GM12878 (cell line): ENCODE data around the gene PADI1. TPM values are rescaled to one million over a fixed set of nuclear protein-coding genes. Genes with fewer than 3 reads are reported as not detected.

Experiments used
- ATAC-seq: fragments of 200-7000 bp; cut with Tn5 transposase; 3 replicates; pipeline ENCODE4 v1.9.1; 2020; ENCODE audit warnings: mild to moderate bottlenecking, moderate library complexity
- BruUV-seq: library from RNA; stranded (reverse); fragments of 400-500 nt; replicated peaks from 2 replicates; lab custom pipeline; 2021; lab: Mats Ljungman, UMichigan
- CTCF ChIA-PET: fragments of 300-600 bp; sonication (Branson Sonifier 250); formaldehyde crosslinking; extraction: SDS; loops from one replicate; lab custom pipeline; 2021; ENCODE audit warnings: inconsistent platforms; lab: Yijun Ruan, JAX
- POLR2A ChIA-PET: fragments of 350-600 bp; formaldehyde crosslinking; extraction: SDS; loops from one replicate; lab custom pipeline; 2021; ENCODE audit warnings: inconsistent platforms; lab: Charles Lee
- RAD21 ChIA-PET: fragments of 300-600 bp; sonication (Branson Sonifier 250); formaldehyde crosslinking; loops from one replicate; lab custom pipeline; 2023; ENCODE audit warnings: antibody characterized with exemption; ENCODE audit not compliant: unreplicated experiment; lab: Charles Lee
- SMC1A ChIA-PET: fragments of 300-600 bp; sonication (Branson Sonifier 250); formaldehyde crosslinking; loops from one replicate; lab custom pipeline; 2023; ENCODE audit not compliant: unreplicated experiment, uncharacterized antibody; lab: Charles Lee
- DNase-seq: peaks from one replicate; pipeline ENCODE4 v3.0.0-alpha.2; 2011; ENCODE audit warnings: low read depth, low spot score
- FAIRE-seq: peaks from 3 replicates; lab custom pipeline; 2011; peaks lifted over from hg19 to GRCh38; lab: Jason Lieb, UNC
- H2AFZ ChIP-seq: 2 replicates; pipeline ENCODE4 v1.6.0; 2011; ENCODE audit warnings: low read depth, low read length, control low read depth; ENCODE audit not compliant: control insufficient read depth
- H3K27ac ChIP-seq: 2 replicates; pipeline ENCODE4 v1.5.1; 2011; ENCODE audit warnings: control low read depth; ENCODE audit not compliant: control insufficient read depth, insufficient read depth
- H3K27me3 ChIP-seq, 2 experiments: replicated peaks in 1 of 2; 2 replicates each; pipeline versions ENCODE4 v1.6.0 to v1.6.1; 2011; ENCODE audit warnings: low read length in 1 of 2; ENCODE audit not compliant: control insufficient read depth in 2 of 2, insufficient read depth in 2 of 2
- H3K36me3 ChIP-seq, 2 experiments: 2 replicates each; pipeline ENCODE4 v1.5.1; 2011; ENCODE audit warnings: low read length in 1 of 2; ENCODE audit not compliant: control insufficient read depth in 2 of 2, insufficient read depth in 2 of 2
- H3K4me1 ChIP-seq: 2 replicates; pipeline ENCODE4 v1.6.1; 2011; ENCODE audit warnings: mild to moderate bottlenecking, low read length, moderate library complexity, mixed read lengths; ENCODE audit not compliant: control insufficient read depth, insufficient read depth
- H3K4me2 ChIP-seq: 2 replicates; pipeline ENCODE4 v1.6.0; 2011; ENCODE audit warnings: control low read depth; ENCODE audit not compliant: control insufficient read depth, insufficient read depth
- H3K4me3 ChIP-seq: fragments of 200-600 bp; sonication (generic); 2 replicates; pipeline ENCODE4 v1.5.1; 2016
- H3K79me2 ChIP-seq: 2 replicates; pipeline ENCODE4 v1.6.0; 2011; ENCODE audit warnings: low read length; ENCODE audit not compliant: control insufficient read depth, insufficient read depth
- H3K9ac ChIP-seq: 2 replicates; pipeline ENCODE4 v1.8.0; 2011; ENCODE audit warnings: low read length, control low read depth, mixed read lengths; ENCODE audit not compliant: control insufficient read depth, insufficient read depth
- H3K9me3 ChIP-seq: replicated peaks from 3 replicates; pipeline ENCODE4 v1.5.1; 2011; ENCODE audit warnings: mild to moderate bottlenecking, low read length; ENCODE audit not compliant: control insufficient read depth, insufficient read depth
- H4K20me1 ChIP-seq: 2 replicates; pipeline ENCODE4 v1.6.0; 2011; ENCODE audit not compliant: control insufficient read depth, insufficient read depth
- CREB1 ChIP-seq: IDR thresholded peaks from 2 replicates; pipeline ENCODE4 v1.6.1; 2012; ENCODE audit warnings: low read depth, mild to moderate bottlenecking, inconsistent platforms
- SPI1 ChIP-seq: IDR thresholded peaks from 2 replicates; pipeline ENCODE4 v1.6.1; 2011; ENCODE audit warnings: low read depth, mild to moderate bottlenecking, low read length, moderate library complexity, borderline replicate concordance; ENCODE audit not compliant: insufficient read depth
- SUZ12 ChIP-seq: fragments of 200-600 bp; sonication (generic); IDR thresholded peaks from one replicate; pipeline ENCODE4 v1.6.1; 2018; ENCODE audit warnings: antibody characterized with exemption, mild to moderate bottlenecking; ENCODE audit not compliant: unreplicated experiment
- TAF1 ChIP-seq: IDR thresholded peaks from 2 replicates; pipeline ENCODE4 v1.6.1; 2011; ENCODE audit warnings: mild to moderate bottlenecking, low read depth, low read length, borderline replicate concordance
- YY1 ChIP-seq: IDR thresholded peaks from 2 replicates; pipeline ENCODE4 v1.6.1; 2011; ENCODE audit warnings: low read depth, mild to moderate bottlenecking, low read length
- WGBS: methylation state at CpG from one replicate; pipeline ENCODE4 v1.1.6; 2016; ENCODE audit warnings: low lambda C conversion rate; ENCODE audit not compliant: insufficient replicate concordance, insufficient coverage; ENCODE audit errors: missing lambda C conversion rate; 5-methylcytosine and 5-hydroxymethylcytosine counted together
- in situ Hi-C: fragments of 300-500 bp; cut with MboI; formaldehyde crosslinking; loops from 9 replicates; pipeline ENCODE4 v1.14.3; 2018; ENCODE audit warnings: mixed read lengths
- intact Hi-C: fragments of 100-400 bp; cut with micrococcal nuclease; formaldehyde crosslinking; loops from one replicate; pipeline ENCODE4 v1.14.2; 2022; ENCODE audit not compliant: unreplicated experiment
- polyA plus RNA-seq, 11 experiments: library from polyadenylated mRNA; depleted of rRNA in 4 of 11; unstranded in 6 of 11; stranded (reverse) in 5 of 11; fragments of >200 nt; fragmentation: Nextera tagmentation in 4 of 11; fragmentation: Illumina TruSeq in 1 of 11; extraction: Ambion mirVana in 4 of 11; extraction: Trizol in 1 of 11; gene quantifications; 1 replicate in 1 of 11; 2 replicates in 10 of 11; pipeline versions ENCODE4 v1.2.1 to v1.2.3, GENCODE V29; 2011 to 2016; ENCODE audit warnings: inconsistent platforms in 2 of 11, missing spikeins in 2 of 11, low read depth in 1 of 11
- total RNA-seq, 4 experiments: library from RNA; depleted of rRNA in 3 of 4; stranded (reverse); fragments of >200 nt in 3 of 4; fragmentation: Illumina TruSeq in 1 of 4; extraction: Trizol in 1 of 4; gene quantifications; 2 replicates each; pipeline versions ENCODE4 v1.2.1 to v1.2.3, GENCODE V29; 2013 to 2021
- TF ChIP-seq, protein P1 (sequence below), 3 experiments: IDR thresholded peaks in 2 of 3; conservative IDR thresholded peaks in 1 of 3; 2 replicates each; pipeline ENCODE4 v1.5.1; 2011; ENCODE audit warnings: low read depth in 3 of 3, low read length in 3 of 3, mild to moderate bottlenecking in 3 of 3, control low read depth in 2 of 3, moderate library complexity in 2 of 3, inconsistent platforms in 1 of 3, mixed read lengths in 1 of 3; ENCODE audit not compliant: control insufficient read depth in 2 of 3, insufficient read depth in 1 of 3; ENCODE audit errors: extremely low read depth in 1 of 3
- TF ChIP-seq, protein P2 (sequence below): fragments of 450-650 bp; conservative IDR thresholded peaks from 2 replicates; pipeline ENCODE4 v1.6.1; 2017; ENCODE audit warnings: mild to moderate bottlenecking, moderate library complexity
- TF ChIP-seq, protein P3 (sequence below): IDR thresholded peaks from 2 replicates; pipeline ENCODE4 v1.6.1; 2012; ENCODE audit warnings: low read depth, low read length, improper control_type of control experiment

The PADI1 gene
- total and polyA plus RNA-seq, 10 of the 15 experiments (the other 5 are each of a cell fraction or from before 2014, with no cell fraction given) = 0.05 TPM; not detected in 9

DNA sequence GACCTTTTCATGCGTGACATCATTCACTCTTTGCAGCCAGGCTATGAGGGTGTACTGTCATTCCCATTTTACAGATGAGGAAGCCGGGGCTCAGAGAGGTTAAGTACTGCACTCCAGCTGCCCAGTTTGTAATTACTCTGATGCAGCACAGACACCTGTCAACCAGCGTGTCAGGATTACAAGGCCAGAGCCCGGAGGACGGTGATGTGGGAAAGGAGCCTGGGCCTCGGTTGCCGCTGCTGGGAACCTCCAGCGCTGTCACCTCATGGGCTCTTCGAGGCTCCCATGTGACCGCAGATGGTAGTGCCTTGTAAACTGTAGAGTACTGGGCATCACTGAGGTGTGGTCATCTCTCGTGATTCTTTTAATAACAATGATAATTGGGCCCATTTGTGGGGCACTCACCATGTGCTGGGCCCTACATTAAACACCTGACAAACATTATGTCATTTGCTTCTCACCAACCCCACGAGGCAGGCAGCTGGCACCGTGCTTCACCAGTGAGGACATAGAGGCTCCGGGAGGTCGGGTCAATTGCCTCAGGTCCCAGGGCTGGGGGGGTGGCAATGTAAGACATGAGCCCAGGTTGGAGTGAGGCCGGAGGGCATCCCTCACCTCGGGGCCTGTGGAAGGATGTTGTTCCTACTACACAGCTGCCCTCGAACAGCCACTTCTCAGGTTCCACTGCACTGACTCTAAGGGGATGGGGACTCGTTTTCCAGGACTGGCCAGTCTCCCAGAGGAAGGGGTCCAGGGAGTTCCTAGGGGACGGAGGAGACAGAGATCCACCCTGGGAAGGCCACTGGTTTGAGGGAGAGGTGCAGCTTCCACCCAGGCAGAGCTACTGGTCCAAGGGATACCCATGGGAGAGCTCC lies 42.8 kb upstream of the PADI1 start:
- no TSS peak for BruUV-seq
- in situ Hi-C loops = no loop called here
- Histone ChIP-seq H3K4me2 (no peak overlapping the region), H3K36me3 (no peaks in the 10 kb centered on the region), H2AFZ (no peak overlapping the region), H3K27ac (no peak overlapping the region), H3K9me3 (no peaks in the 10 kb centered on the region; the same call in 2 of the 3 replicates), H3K4me1 (no peaks in the 10 kb centered on the region), H3K9ac (no peak overlapping the region), H3K79me2 (no peaks in the 10 kb centered on the region), H3K27me3 (no peaks in the 10 kb centered on the region), H4K20me1 (no peaks in the 10 kb centered on the region), H3K4me3 (no peak overlapping the region)
- ChIA-PET RAD21 (no interaction called here), POLR2A (no interaction called here), CTCF (no interaction called here), SMC1A (no interaction called here)
- 51% methylated on average over 20 of the region's 20 CpGs for WGBS
- ATAC-seq (no peak), FAIRE-seq (no peak), DNase-seq (no peak)
- TF ChIP-seq, protein P1, sequence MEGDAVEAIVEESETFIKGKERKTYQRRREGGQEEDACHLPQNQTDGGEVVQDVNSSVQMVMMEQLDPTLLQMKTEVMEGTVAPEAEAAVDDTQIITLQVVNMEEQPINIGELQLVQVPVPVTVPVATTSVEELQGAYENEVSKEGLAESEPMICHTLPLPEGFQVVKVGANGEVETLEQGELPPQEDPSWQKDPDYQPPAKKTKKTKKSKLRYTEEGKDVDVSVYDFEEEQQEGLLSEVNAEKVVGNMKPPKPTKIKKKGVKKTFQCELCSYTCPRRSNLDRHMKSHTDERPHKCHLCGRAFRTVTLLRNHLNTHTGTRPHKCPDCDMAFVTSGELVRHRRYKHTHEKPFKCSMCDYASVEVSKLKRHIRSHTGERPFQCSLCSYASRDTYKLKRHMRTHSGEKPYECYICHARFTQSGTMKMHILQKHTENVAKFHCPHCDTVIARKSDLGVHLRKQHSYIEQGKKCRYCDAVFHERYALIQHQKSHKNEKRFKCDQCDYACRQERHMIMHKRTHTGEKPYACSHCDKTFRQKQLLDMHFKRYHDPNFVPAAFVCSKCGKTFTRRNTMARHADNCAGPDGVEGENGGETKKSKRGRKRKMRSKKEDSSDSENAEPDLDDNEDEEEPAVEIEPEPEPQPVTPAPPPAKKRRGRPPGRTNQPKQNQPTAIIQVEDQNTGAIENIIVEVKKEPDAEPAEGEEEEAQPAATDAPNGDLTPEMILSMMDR (IDR thresholded peaks at IDR 0.05 in 2 of 3, conservative IDR thresholded peaks at IDR 0.05 in 1 of 3; ENCODE audit: control insufficient read depth in 2 of 3, extremely low read depth in 1 of 3, insufficient read depth in 1 of 3, low read depth in 3 of 3, low read length in 3 of 3) = no peak
- TF ChIP-seq, protein P2, sequence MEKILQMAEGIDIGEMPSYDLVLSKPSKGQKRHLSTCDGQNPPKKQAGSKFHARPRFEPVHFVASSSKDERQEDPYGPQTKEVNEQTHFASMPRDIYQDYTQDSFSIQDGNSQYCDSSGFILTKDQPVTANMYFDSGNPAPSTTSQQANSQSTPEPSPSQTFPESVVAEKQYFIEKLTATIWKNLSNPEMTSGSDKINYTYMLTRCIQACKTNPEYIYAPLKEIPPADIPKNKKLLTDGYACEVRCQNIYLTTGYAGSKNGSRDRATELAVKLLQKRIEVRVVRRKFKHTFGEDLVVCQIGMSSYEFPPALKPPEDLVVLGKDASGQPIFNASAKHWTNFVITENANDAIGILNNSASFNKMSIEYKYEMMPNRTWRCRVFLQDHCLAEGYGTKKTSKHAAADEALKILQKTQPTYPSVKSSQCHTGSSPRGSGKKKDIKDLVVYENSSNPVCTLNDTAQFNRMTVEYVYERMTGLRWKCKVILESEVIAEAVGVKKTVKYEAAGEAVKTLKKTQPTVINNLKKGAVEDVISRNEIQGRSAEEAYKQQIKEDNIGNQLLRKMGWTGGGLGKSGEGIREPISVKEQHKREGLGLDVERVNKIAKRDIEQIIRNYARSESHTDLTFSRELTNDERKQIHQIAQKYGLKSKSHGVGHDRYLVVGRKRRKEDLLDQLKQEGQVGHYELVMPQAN = no peak
- TF ChIP-seq CREB1 (no peak), YY1 (no peak), SPI1 (no peak), SUZ12 (no peak), TAF1 (no peak)
- TF ChIP-seq, protein P3, sequence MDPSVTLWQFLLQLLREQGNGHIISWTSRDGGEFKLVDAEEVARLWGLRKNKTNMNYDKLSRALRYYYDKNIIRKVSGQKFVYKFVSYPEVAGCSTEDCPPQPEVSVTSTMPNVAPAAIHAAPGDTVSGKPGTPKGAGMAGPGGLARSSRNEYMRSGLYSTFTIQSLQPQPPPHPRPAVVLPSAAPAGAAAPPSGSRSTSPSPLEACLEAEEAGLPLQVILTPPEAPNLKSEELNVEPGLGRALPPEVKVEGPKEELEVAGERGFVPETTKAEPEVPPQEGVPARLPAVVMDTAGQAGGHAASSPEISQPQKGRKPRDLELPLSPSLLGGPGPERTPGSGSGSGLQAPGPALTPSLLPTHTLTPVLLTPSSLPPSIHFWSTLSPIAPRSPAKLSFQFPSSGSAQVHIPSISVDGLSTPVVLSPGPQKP = no peak
- intact Hi-C loops = no loop called here
